A673 (cell line): Measurements from ENCODE around the gene SUPT3H. TPM values are rescaled to one million over a fixed set of nuclear protein-coding genes. Genes with fewer than 3 reads are reported as not detected.
A peak's percentile ranks its signal among the peaks of the same experiment; 100 is the strongest.

Source experiments
- BruUV-seq: library from RNA; stranded (reverse); fragments of 400-500 nt; replicated peaks from 2 replicates; lab custom pipeline; 2021; lab: Mats Ljungman, UMichigan
- CTCF ChIA-PET: fragments of 300-600 bp; sonication (Branson Sonifier 250); formaldehyde crosslinking; loops from one replicate; lab custom pipeline; 2022; ENCODE audit warnings: antibody characterized with exemption; lab: Charles Lee
- POLR2A ChIA-PET: fragments of 300-600 bp; sonication (Branson Sonifier 250); formaldehyde crosslinking; loops from one replicate; lab custom pipeline; 2022; ENCODE audit warnings: antibody characterized with exemption; ENCODE audit not compliant: low non-redundant PET; lab: Charles Lee
- DNase-seq: peaks from one replicate; pipeline ENCODE4 v3.0.0-alpha.2; 2015; ENCODE audit warnings: low spot score
- H3K27ac ChIP-seq: fragments of 200-600 bp; sonication (generic); 2 replicates; pipeline ENCODE4 v1.5.1; 2016; ENCODE audit warnings: mixed run types, low read depth, mild to moderate bottlenecking, mixed read lengths, antibody characterized with exemption, low read length; ENCODE audit not compliant: poor library complexity, severe bottlenecking
- H3K27me3 ChIP-seq: fragments of 200-600 bp; sonication (generic); replicated peaks from 2 replicates; pipeline ENCODE4 v1.6.1; 2017; ENCODE audit warnings: mixed run types, low read depth, mild to moderate bottlenecking, mixed read lengths, antibody characterized with exemption, low read length; ENCODE audit not compliant: insufficient read depth, poor library complexity
- H3K36me3 ChIP-seq: fragments of 200-600 bp; sonication (generic); 2 replicates; pipeline ENCODE4 v1.6.1; 2016; ENCODE audit warnings: mixed run types, mild to moderate bottlenecking, mixed read lengths, antibody characterized with exemption, low read length; ENCODE audit not compliant: insufficient read depth, poor library complexity, severe bottlenecking
- H3K4me1 ChIP-seq: fragments of 200-600 bp; sonication (generic); 2 replicates; pipeline ENCODE4 v1.6.1; 2017; ENCODE audit warnings: mixed run types, mild to moderate bottlenecking, mixed read lengths, antibody characterized with exemption, low read length; ENCODE audit not compliant: insufficient read depth, poor library complexity, severe bottlenecking
- H3K4me3 ChIP-seq: fragments of 200-600 bp; sonication (generic); 2 replicates; pipeline ENCODE4 v1.5.1; 2016; ENCODE audit warnings: low read depth, mixed run types, mild to moderate bottlenecking, mixed read lengths, low read length; ENCODE audit not compliant: poor library complexity, severe bottlenecking
- H3K9me3 ChIP-seq: fragments of 200-600 bp; sonication (generic); 2 replicates; pipeline ENCODE4 v1.6.1; 2016; ENCODE audit warnings: mixed run types, low read depth, mild to moderate bottlenecking, mixed read lengths, antibody characterized with exemption, low read length; ENCODE audit not compliant: poor library complexity, severe bottlenecking
- CTCF ChIP-seq: fragments of 300-800, 200-600 bp; sonication (generic); conservative IDR thresholded peaks from 2 replicates; pipeline ENCODE4 v1.5.1; 2017; ENCODE audit warnings: low read depth, mild to moderate bottlenecking, antibody characterized with exemption, low read length, moderate library complexity, mixed read lengths
- EZH2 ChIP-seq: fragments of 200-600 bp; sonication (generic); IDR thresholded peaks from 2 replicates; pipeline ENCODE4 v1.6.1; 2017; ENCODE audit warnings: borderline replicate concordance, low read depth, mild to moderate bottlenecking, mixed read lengths, antibody characterized with exemption, low read length; ENCODE audit not compliant: poor library complexity, severe bottlenecking
- intact Hi-C: fragments of 100-400 bp; cut with micrococcal nuclease; formaldehyde crosslinking; loops from one replicate; pipeline ENCODE4 v1.10.0; 2022; ENCODE audit not compliant: unreplicated experiment
- total RNA-seq: library from RNA; stranded (reverse); gene quantifications from 2 replicates; pipeline ENCODE4 v1.2.3, GENCODE V29; 2021

The SUPT3H gene
- total RNA-seq, 1 experiment from 2014 or later = 10.8 TPM

GRCh38 chr6:44931385-44931784 lies 446.3 kb downstream of the SUPT3H start:
- Histone ChIP-seq H3K4me1 (no peaks in the 10 kb centered on the region), H3K27ac (no peak overlapping the region), H3K9me3 (no peaks in the 10 kb centered on the region), H3K36me3 (no peaks in the 10 kb centered on the region), H3K4me3 (no peak overlapping the region), H3K27me3 (no peaks in the 10 kb centered on the region)
- intact Hi-C loops = no loop called here
- no TSS peak for BruUV-seq
- no peak for DNase-seq
- CTCF ChIA-PET = no interaction called here
- TF ChIP-seq CTCF (no peak), EZH2 (no peak)
- POLR2A ChIA-PET = no interaction called here

- no peak for TF ChIP-seq EZH2
- no peak for TF ChIP-seq CTCF
- Histone ChIP-seq H3K36me3 (no peaks in the 10 kb centered on the region), H3K9me3 (no peaks in the 10 kb centered on the region), H3K27ac (no peak overlapping the region), H3K4me3 (no peak overlapping the region), H3K27me3 (no peaks in the 10 kb centered on the region), H3K4me1 (no peaks in the 10 kb centered on the region)
- no peak for DNase-seq
- POLR2A ChIA-PET = interaction anchor here (0.6 kb wide), 1 partner anchor 18 kb away, joined by 3 read pairs; no protein-coding TSS in a partner anchor
- intact Hi-C loops = no loop called here
- CTCF ChIA-PET = no interaction called here
- no TSS peak for BruUV-seq
Observed at GRCh38 chr6:44926556-44926955, 451.2 kb downstream of the SUPT3H start.

GRCh38 chr6:44925100-44925739 lies 452.5 kb downstream of the SUPT3H start:
- Histone ChIP-seq H3K36me3 (no peaks in the 10 kb centered on the region), H3K27me3 (no peaks in the 10 kb centered on the region), H3K4me1 (no peaks in the 10 kb centered on the region), H3K4me3 (no peak overlapping the region), H3K27ac (no peak overlapping the region), H3K9me3 (no peaks in the 10 kb centered on the region)
- ChIA-PET POLR2A (no interaction called here), CTCF (no interaction called here)
- no peak for TF ChIP-seq EZH2
- TF ChIP-seq CTCF = no peak
- DNase-seq = peak; percentile 28
- BruUV-seq = no TSS peak
- intact Hi-C loops = no loop called here
